Spinal cord (tissue), 10 donors: ENCODE measurements around the gene THAP10. TPM values are rescaled to one million over a fixed set of nuclear protein-coding genes. Genes with fewer than 3 reads are reported as not detected.
"Not testable (repeated sequence)": the region's sequence is repeated elsewhere in the genome, so short reads cannot be mapped to it uniquely, and the experiment has no call there.

Experiments used
- DNase-seq, 6 donors: peaks; one replicate each; pipeline versions ENCODE4 v3.0.0 to v3.0.0-alpha.2; 2013 to 2015; ENCODE audit warnings: low spot score in 6 of 6, low read depth in 4 of 6
- H3K27ac ChIP-seq: one replicate; pipeline ENCODE4 v1.5.1; 2013; ENCODE audit warnings: low read depth, low read length, control low read depth
- H3K27me3 ChIP-seq: one replicate; pipeline ENCODE4 v1.6.1; 2013; ENCODE audit warnings: low read length; ENCODE audit not compliant: control insufficient read depth, insufficient read depth
- H3K36me3 ChIP-seq: one replicate; pipeline ENCODE4 v1.6.1; 2013; ENCODE audit warnings: low read length; ENCODE audit not compliant: control insufficient read depth, insufficient read depth
- H3K4me1 ChIP-seq: one replicate; pipeline ENCODE4 v1.6.1; 2013; ENCODE audit warnings: low read length; ENCODE audit not compliant: control insufficient read depth, insufficient read depth
- H3K4me3 ChIP-seq: one replicate; pipeline ENCODE4 v1.5.1; 2013; ENCODE audit warnings: low read depth, low read length, control low read depth
- H3K9me3 ChIP-seq: one replicate; pipeline ENCODE4 v1.6.1; 2013; ENCODE audit warnings: low read length; ENCODE audit not compliant: control insufficient read depth, insufficient read depth
- WGBS: methylation state at CpG from one replicate; pipeline ENCODE4 v1.1.5; 2013; ENCODE audit warnings: missing lambda C conversion rate; ENCODE audit not compliant: insufficient coverage; 5-methylcytosine and 5-hydroxymethylcytosine counted together
- long read RNA-seq, 4 donors: transcript quantifications; one replicate each; lab custom pipeline, GENCODE V29; 2026
- polyA plus RNA-seq, 2 donors: library from polyadenylated mRNA; unstranded; fragments of 120-200 nt; gene quantifications; one replicate each; pipeline ENCODE4 v1.2.1, GENCODE V29; 2013; ENCODE audit not compliant: insufficient read length in 2 of 2
- total RNA-seq, 2 donors: library from RNA; depleted of rRNA in 1 of 2; stranded (reverse); fragments of 120-200 nt in 1 of 2; fragments of >200 nt in 1 of 2; gene quantifications; one replicate each; pipeline versions ENCODE4 v1.2.3 to v1.2.4, GENCODE V29; 2013 to 2014
- donor health status: healthy.

THAP10 gene
- total RNA-seq (1 to 10 TPM; 4.3 to 6.6 TPM), polyA plus RNA-seq (10 to 100 TPM; 12.5 to 19.3 TPM)
- long read RNA-seq, donor 1, transcript THAP10-201 (3 exons, 2,399 nt): major isoform, 6 of 6 reads
- long read RNA-seq, donor 1, partial matches to known transcripts: 0 of 6 reads
- long read RNA-seq, donor 1, other reads (novel, unspliced or antisense): 0 of 6 reads
- long read RNA-seq, donor 2, transcript THAP10-201 (3 exons, 2,399 nt): major isoform, 5 of 5 reads
- long read RNA-seq, donor 2, partial matches to known transcripts: 0 of 5 reads
- long read RNA-seq, donor 2, other reads (novel, unspliced or antisense): 0 of 5 reads
- long read RNA-seq, donor 3, partial matches to known transcripts: 0 of 3 reads
- long read RNA-seq, donor 3, other reads (novel, unspliced or antisense): 0 of 3 reads
- long read RNA-seq, donor 4, partial matches to known transcripts: 0 of 2 reads
- long read RNA-seq, donor 4, other reads (novel, unspliced or antisense): 0 of 2 reads

GRCh38 chr15:70892002-70892911, at the start of gene THAP10, which contains the start of gene LRRC49:
Gene THAP10, minus strand, starts transcription at chr15:70892433. Its CDS starts 161 bp downstream, at chr15:70892272.
Gene LRRC49, plus strand, starts transcription at chr15:70892826. Its CDS starts 69 bp downstream, at chr15:70892895.
- WGBS: under 1% methylated on average over 52 of the region's 61 CpGs
- peaks cover 9% of the 10 kb centered on the region for H3K4me1 ChIP-seq
- no peaks in the 10 kb centered on the region for H3K27me3 ChIP-seq
- H3K4me3 ChIP-seq: peak within 1 kb of the TSS; percentile 87
- H3K9me3 ChIP-seq: no peaks in the 10 kb centered on the region
- peak within 1 kb of the TSS; percentile 92 for H3K27ac ChIP-seq
- DNase-seq: peak; percentile 87 to 99 (median 92)
- H3K36me3 ChIP-seq: no peaks in the 10 kb centered on the region

GRCh38 chr15:70936326-70936725, 44.1 kb upstream of the THAP10 start:
- DNase-seq: peak in 5 of 6 donors; percentile 4 to 86 (median 42)
- WGBS: 4% methylated on average over 4 of the region's 4 CpGs
- H3K9me3 ChIP-seq: no peaks in the 10 kb centered on the region
- H3K27ac ChIP-seq: no peak overlapping the region
- no peaks in the 10 kb centered on the region for H3K27me3 ChIP-seq
- H3K4me1 ChIP-seq: no peaks in the 10 kb centered on the region
- H3K4me3 ChIP-seq: no peak overlapping the region
- H3K36me3 ChIP-seq: no peaks in the 10 kb centered on the region

- H3K9me3 ChIP-seq: no peaks in the 10 kb centered on the region
- DNase-seq: no peak
- WGBS: no CpG with 5 or more reads among the region's 3 CpGs
Measured at GRCh38 chr15:70935631-70936030, 43.4 kb upstream of the THAP10 start.

GRCh38 chr15:70933411-70933810, 41.2 kb upstream of the THAP10 start:
- no peaks in the 10 kb centered on the region for H3K27me3 ChIP-seq
- 66% methylated on average over 2 of the region's 3 CpGs for WGBS
- no peaks in the 10 kb centered on the region for H3K36me3 ChIP-seq
- H3K27ac ChIP-seq: no peak overlapping the region
- H3K4me3 ChIP-seq: no peak overlapping the region
- no peak for DNase-seq
- H3K4me1 ChIP-seq: no peaks in the 10 kb centered on the region
- no peaks in the 10 kb centered on the region for H3K9me3 ChIP-seq

More at GRCh38 chr15:70935631-70936030, 43.4 kb upstream of the THAP10 start:
- Histone ChIP-seq H3K4me1 (no peaks in the 10 kb centered on the region), H3K27me3 (no peaks in the 10 kb centered on the region), H3K4me3 (no peak overlapping the region), H3K27ac (no peak overlapping the region), H3K36me3 (no peaks in the 10 kb centered on the region)

- no peak overlapping the region for H3K4me3 ChIP-seq
- no peaks in the 10 kb centered on the region for H3K27me3 ChIP-seq
- H3K4me1 ChIP-seq: no peaks in the 10 kb centered on the region
- H3K36me3 ChIP-seq: no peaks in the 10 kb centered on the region
- no peak for DNase-seq
- no peak overlapping the region for H3K27ac ChIP-seq
- no CpG with 5 or more reads among the region's 2 CpGs for WGBS
- no peaks in the 10 kb centered on the region for H3K9me3 ChIP-seq
Measured at GRCh38 chr15:70932397-70932796, 40.2 kb upstream of the THAP10 start.

GRCh38 chr15:70931821-70932220, 39.6 kb upstream of the THAP10 start:
- Histone ChIP-seq H3K4me1 (no peaks in the 10 kb centered on the region), H3K36me3 (no peaks in the 10 kb centered on the region), H3K27me3 (no peaks in the 10 kb centered on the region), H3K4me3 (no peak overlapping the region), H3K9me3 (no peaks in the 10 kb centered on the region), H3K27ac (no peak overlapping the region)
- no peak for DNase-seq

GRCh38 chr15:70926914-70927313, 34.7 kb upstream of the THAP10 start:
- not testable (repeated sequence) for H3K4me1 ChIP-seq, H3K4me3 ChIP-seq, H3K27ac ChIP-seq, DNase-seq, H3K36me3 ChIP-seq, H3K9me3 ChIP-seq, H3K27me3 ChIP-seq
- no CpG with 5 or more reads among the region's 1 CpG for WGBS

- no CpG with 5 or more reads among the region's 2 CpGs for WGBS
- Histone ChIP-seq H3K27ac (no peak overlapping the region), H3K9me3 (no peaks in the 10 kb centered on the region), H3K27me3 (no peaks in the 10 kb centered on the region), H3K36me3 (no peaks in the 10 kb centered on the region), H3K4me1 (no peaks in the 10 kb centered on the region), H3K4me3 (no peak overlapping the region)
- no peak for DNase-seq
Measured at GRCh38 chr15:70923311-70924080, 31.3 kb upstream of the THAP10 start.

- DNase-seq: no peak
- Histone ChIP-seq H3K4me1 (no peaks in the 10 kb centered on the region), H3K27ac (no peak overlapping the region), H3K9me3 (peaks cover 2% of the 10 kb centered on the region), H3K36me3 (peaks cover 8% of the 10 kb centered on the region), H3K4me3 (no peak overlapping the region), H3K27me3 (no peaks in the 10 kb centered on the region)
- WGBS: 100% methylated on average over 1 of the region's 2 CpGs
Measured at GRCh38 chr15:70922119-70922518, 29.9 kb upstream of the THAP10 start.
